SK-N-SH (cell line): ENCODE data around the gene CDK8.

Experiments
- CTCF ChIP-seq: fragments of 200-600 bp; sonication (generic); IDR thresholded peaks from 2 replicates; pipeline ENCODE4 v1.6.1; 2017; ENCODE audit warnings: antibody characterized with exemption, mild to moderate bottlenecking, moderate library complexity
- EP300 ChIP-seq, 2 experiments: IDR thresholded peaks; 2 replicates each; pipeline versions ENCODE4 v1.4.0 to v1.6.1; 2012; ENCODE audit warnings: borderline replicate concordance in 1 of 2, low read depth in 1 of 2, low read length in 1 of 2
- GABPA ChIP-seq: IDR thresholded peaks from 2 replicates; pipeline ENCODE4 v1.4.0; 2012; ENCODE audit warnings: low read depth, mild to moderate bottlenecking
- JUND ChIP-seq: IDR thresholded peaks from 2 replicates; pipeline ENCODE4 v1.4.0; 2012
- MEF2A ChIP-seq: IDR thresholded peaks from 2 replicates; pipeline ENCODE4 v1.4.0; 2012; ENCODE audit warnings: low read depth, borderline replicate concordance
- MXI1 ChIP-seq: IDR thresholded peaks from 2 replicates; pipeline ENCODE4 v1.6.1; 2012; ENCODE audit warnings: mild to moderate bottlenecking, low read depth, low read length, improper control_type of control experiment
- NFIC ChIP-seq: IDR thresholded peaks from 2 replicates; pipeline ENCODE4 v1.4.0; 2012; ENCODE audit warnings: borderline replicate concordance
- POLR2AphosphoS5 ChIP-seq: IDR thresholded peaks from 2 replicates; pipeline ENCODE4 v1.6.1; 2012; ENCODE audit warnings: low read depth, low read length
- TAF1 ChIP-seq: IDR thresholded peaks from 2 replicates; pipeline ENCODE4 v1.6.1; 2012; ENCODE audit warnings: low read depth, mild to moderate bottlenecking, low read length, moderate library complexity, borderline replicate concordance
- TCF12 ChIP-seq: IDR thresholded peaks from 2 replicates; pipeline ENCODE4 v1.4.0; 2012
- TEAD4 ChIP-seq: IDR thresholded peaks from 2 replicates; pipeline ENCODE4 v1.4.0; 2012; ENCODE audit warnings: mild to moderate bottlenecking, borderline replicate concordance; ENCODE audit not compliant: insufficient read depth
- USF2 ChIP-seq: fragments of 150-350 bp; IDR thresholded peaks from 2 replicates; pipeline ENCODE4 v1.6.1; 2017; ENCODE audit warnings: antibody characterized with exemption, low read length, low read depth, borderline replicate concordance
- YY1 ChIP-seq: IDR thresholded peaks from 2 replicates; pipeline ENCODE4 v1.4.0; 2012; ENCODE audit warnings: low read depth, mild to moderate bottlenecking
- ZBTB33 ChIP-seq: IDR thresholded peaks from 2 replicates; pipeline ENCODE4 v1.4.0; 2012; ENCODE audit warnings: low read depth, borderline replicate concordance

- TF ChIP-seq CTCF = no peak
- TF ChIP-seq GABPA = no peak
- no peak for TF ChIP-seq JUND
- no peak for TF ChIP-seq TAF1
- no peak for TF ChIP-seq POLR2AphosphoS5
- no peak for TF ChIP-seq NFIC
- no peak for TF ChIP-seq MEF2A
- no peak for TF ChIP-seq TEAD4
- no peak for TF ChIP-seq MXI1
- no peak for TF ChIP-seq EP300 (IDR thresholded peaks at IDR 0.05; ENCODE audit: borderline replicate concordance in 1 of 2, low read depth in 1 of 2, low read length in 1 of 2)
- TF ChIP-seq USF2 = no peak
- TF ChIP-seq ZBTB33 = no peak
- no peak for TF ChIP-seq YY1
- no peak for TF ChIP-seq TCF12
These were observed 124.2 kb downstream of the CDK8 start for GRCh38 chr13:26378116-26378515.
